DMS153 treated with DMSO at 0.1 percent for 48 hours (cell line): Measurements from ENCODE around the gene SOX3.

ENCODE experiments used
- DNase-seq: peaks from one replicate; lab custom pipeline; 2025; ENCODE audit not compliant: unreplicated experiment; lab: John Stamatoyannopoulos, UW

The SOX3 gene

GRCh38 chrX:140504371-140505324 lies at the start of gene SOX3:
Gene SOX3 (minus strand): TSS chrX:140505069. CDS start chrX:140505060, 9 bp downstream.
- no peak for DNase-seq

- DNase-seq, result no peak
These were observed 44.1 kb upstream of the SOX3 start for GRCh38 chrX:140548985-140549384.

- no peak for DNase-seq
These were observed 21.3 kb upstream of the SOX3 start for GRCh38 chrX:140526171-140526570.

- no peak for DNase-seq
These were observed 20.6 kb upstream of the SOX3 start for GRCh38 chrX:140525448-140525847.

GRCh38 chrX:140524556-140524955 lies 19.7 kb upstream of the SOX3 start:
- DNase-seq, result no peak

- DNase-seq, result no peak
These were observed 16.5 kb upstream of the SOX3 start for GRCh38 chrX:140521393-140521792.

GRCh38 chrX:140514554-140514953 lies 9.7 kb upstream of the SOX3 start:
- no peak for DNase-seq

- DNase-seq, result no peak
These were observed 6.0 kb upstream of the SOX3 start for GRCh38 chrX:140510895-140511295.

GRCh38 chrX:140510306-140510676 lies 5.4 kb upstream of the SOX3 start:
- no peak for DNase-seq

GRCh38 chrX:140509468-140510305 lies 4.8 kb upstream of the SOX3 start:
- DNase-seq, result no peak

- no peak for DNase-seq
These were observed 4.1 kb upstream of the SOX3 start for GRCh38 chrX:140508958-140509357.

GRCh38 chrX:140507982-140508305 lies 3.1 kb upstream of the SOX3 start:
- DNase-seq, result no peak

- no peak for DNase-seq
These were observed 2.5 kb upstream of the SOX3 start for GRCh38 chrX:140507223-140507981.

GRCh38 chrX:140505421-140506337 lies 810 bp upstream of the SOX3 start:
- DNase-seq, result no peak

- no peak for DNase-seq
These were observed 1.0 kb downstream of the SOX3 start for GRCh38 chrX:140503714-140504351.

- no peak for DNase-seq
These were observed 1.6 kb downstream of the SOX3 start for GRCh38 chrX:140503238-140503601.

- DNase-seq, result no peak
These were observed 2.2 kb downstream of the SOX3 start for GRCh38 chrX:140502491-140503237.

GRCh38 chrX:140501940-140502468 lies 2.9 kb downstream of the SOX3 start:
- DNase-seq, result no peak

- no peak for DNase-seq
These were observed 3.5 kb downstream of the SOX3 start for GRCh38 chrX:140501321-140501720.
